Testis (tissue), 3 donors: ENCODE measurements around the gene AGK. TPM values are rescaled to one million over a fixed set of nuclear protein-coding genes. Genes with fewer than 3 reads are reported as not detected.

Experiments used
- DNase-seq: peaks from one replicate; pipeline ENCODE4 v3.0.0-alpha.2; 2019
- H3K27ac ChIP-seq, 2 donors: fragments of 200-600 bp; sonication (generic); one replicate each; pipeline ENCODE4 v1.5.1; 2019
- H3K27me3 ChIP-seq: fragments of 200-600 bp; sonication (generic); one replicate; pipeline ENCODE4 v1.5.1; 2019
- H3K36me3 ChIP-seq: fragments of 200-600 bp; sonication (generic); one replicate; pipeline ENCODE4 v1.5.1; 2017; ENCODE audit warnings: low read depth; ENCODE audit errors: missing control alignments
- H3K4me1 ChIP-seq: fragments of 200-600 bp; sonication (generic); one replicate; pipeline ENCODE4 v1.5.1; 2019
- H3K4me3 ChIP-seq, 2 donors: fragments of 200-600 bp; sonication (generic); one replicate each; pipeline ENCODE4 v1.5.1; 2017 to 2019
- H3K9me3 ChIP-seq: fragments of 200-600 bp; sonication (generic); one replicate; pipeline ENCODE4 v1.5.1; 2017
- CTCF ChIP-seq, 3 experiments: fragments of 450-650 bp in 2 of 3; fragments of 200-600 bp in 1 of 3; sonication (generic) in 1 of 3; IDR thresholded peaks; one replicate each; pipeline ENCODE4 v1.5.1; 2016 to 2019; ENCODE audit warnings: antibody characterized with exemption in 3 of 3, mild to moderate bottlenecking in 2 of 3, moderate library complexity in 1 of 3
- POLR2A ChIP-seq: fragments of 450-650 bp; IDR thresholded peaks from one replicate; pipeline ENCODE4 v1.6.1; 2017; ENCODE audit warnings: antibody characterized with exemption, mild to moderate bottlenecking, moderate library complexity
- WGBS, 2 donors: methylation state at CpG; one replicate each; pipeline ENCODE4 v1.1.5; 2018; 5-methylcytosine and 5-hydroxymethylcytosine counted together
- intact Hi-C: fragments of 100-400 bp; cut with DNase I; formaldehyde crosslinking; loops from one replicate; pipeline ENCODE4 v1.15.1; 2023; ENCODE audit warnings: low total_unique reads
- polyA plus RNA-seq: library from polyadenylated mRNA; stranded (reverse); fragments of 350-450 nt; fragmentation: Illumina TruSeq; extraction: RNeasy Lipid Tissue Mini Kit (QIAGEN cat#74804); gene quantifications from one replicate; pipeline ENCODE4 v1.2.3, GENCODE V29; 2014; ENCODE audit warnings: low read depth, low replicate concordance; ENCODE audit not compliant: insufficient read depth
- total RNA-seq, 2 donors: library from RNA; depleted of rRNA; stranded (reverse); fragments of >200 nt; gene quantifications; one replicate each; pipeline ENCODE4 v1.2.3, GENCODE V29; 2016

AGK gene
- total and polyA plus RNA-seq, 3 donors from 2014 or later = 14.9 to 32.4 (median 25.1) TPM

DNA sequence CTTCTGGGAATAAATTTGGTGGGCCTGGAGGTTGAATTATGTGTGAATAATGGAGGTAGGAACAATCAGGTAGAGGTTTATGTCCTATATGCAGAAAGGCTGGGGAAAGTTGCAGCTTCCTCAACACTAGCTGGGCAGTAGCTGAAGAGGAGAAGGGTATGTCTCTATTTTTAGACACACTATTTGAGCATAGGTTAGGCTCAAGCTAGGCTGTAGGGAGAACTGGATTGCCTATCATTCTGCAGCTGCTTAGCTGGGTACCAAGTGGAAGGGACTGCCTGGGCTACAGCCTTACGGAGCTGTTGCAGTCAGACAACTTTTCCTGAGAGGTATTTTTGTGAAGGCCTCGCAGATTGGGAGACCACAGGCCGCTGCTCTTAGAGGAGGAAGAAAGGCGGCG lies 82.9 kb downstream of the AGK start:
- Histone ChIP-seq H3K9me3 (no peaks in the 10 kb centered on the region), H3K27me3 (no peaks in the 10 kb centered on the region), H3K4me1 (no peaks in the 10 kb centered on the region), H3K27ac (no peak overlapping the region), H3K4me3 (no peak overlapping the region), H3K36me3 (no peaks in the 10 kb centered on the region)
- intact Hi-C loops = no loop called here
- 97 to 100% methylated on average over 5 of the region's 5 CpGs for WGBS, 2 donors
- no peak for TF ChIP-seq CTCF (IDR thresholded peaks at IDR 0.05)
- no peak for DNase-seq

- no peak for TF ChIP-seq CTCF (IDR thresholded peaks at IDR 0.05)
- no peak for TF ChIP-seq POLR2A
- Histone ChIP-seq H3K4me1 (no peaks in the 10 kb centered on the region), H3K27me3 (no peaks in the 10 kb centered on the region), H3K27ac (no peak overlapping the region), H3K4me3 (no peak overlapping the region), H3K9me3 (no peaks in the 10 kb centered on the region), H3K36me3 (no peaks in the 10 kb centered on the region)
- intact Hi-C loops = no loop called here
- no peak for DNase-seq
- WGBS, 2 donors = 90 to 93% methylated on average over 3 of the region's 3 CpGs
These were observed 84.8 kb downstream of the AGK start for GRCh38 chr7:141636053-141636452.

- intact Hi-C loops = no loop called here
- Histone ChIP-seq H3K27ac (no peak overlapping the region), H3K27me3 (no peaks in the 10 kb centered on the region), H3K9me3 (no peaks in the 10 kb centered on the region), H3K36me3 (no peaks in the 10 kb centered on the region), H3K4me3 (no peak overlapping the region), H3K4me1 (no peaks in the 10 kb centered on the region)
- no peak for TF ChIP-seq POLR2A
- no peak for TF ChIP-seq CTCF (IDR thresholded peaks at IDR 0.05)
- 80 to 85% methylated on average over 2 of the region's 2 CpGs for WGBS, 2 donors
- no peak for DNase-seq
These were observed 89.1 kb downstream of the AGK start for GRCh38 chr7:141640239-141640840.

- no peak overlapping the region for H3K27ac ChIP-seq
- H3K4me3 ChIP-seq = no peak overlapping the region
- 92 to 93% methylated on average over 3 of the region's 3 CpGs for WGBS, 2 donors
- H3K36me3 ChIP-seq = no peaks in the 10 kb centered on the region
- intact Hi-C loops = no loop called here
- no peaks in the 10 kb centered on the region for H3K4me1 ChIP-seq
- no peaks in the 10 kb centered on the region for H3K27me3 ChIP-seq
- no peaks in the 10 kb centered on the region for H3K9me3 ChIP-seq
- no peak for DNase-seq
- no peak for TF ChIP-seq CTCF (IDR thresholded peaks at IDR 0.05)
- TF ChIP-seq POLR2A = no peak
These were observed 90.7 kb downstream of the AGK start for GRCh38 chr7:141641876-141642275.

DNA sequence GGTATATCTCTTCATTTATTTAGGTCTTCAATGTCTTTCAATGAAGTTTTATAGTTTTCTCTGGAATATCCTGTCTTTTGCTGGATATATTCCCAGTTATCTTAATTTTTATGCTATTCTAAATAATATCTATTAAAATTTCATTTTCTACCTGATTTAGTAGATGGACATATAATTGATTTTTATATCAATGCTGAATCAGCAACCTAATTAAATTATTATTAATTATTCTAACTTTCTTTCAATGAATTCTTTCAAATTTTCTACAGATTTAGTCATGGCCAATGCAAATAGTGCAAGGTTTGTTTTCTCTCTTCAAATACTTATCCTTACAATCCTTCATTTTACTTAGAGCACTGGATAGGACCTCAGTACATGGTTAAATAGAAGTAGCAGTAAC lies 94.0 kb downstream of the AGK start:
- H3K27me3 ChIP-seq = no peaks in the 10 kb centered on the region
- intact Hi-C loops = no loop called here

More for the DNA sequence above, 94.0 kb downstream of the AGK start:
- Histone ChIP-seq H3K9me3 (no peaks in the 10 kb centered on the region), H3K4me1 (peaks cover 6% of the 10 kb centered on the region), H3K36me3 (no peaks in the 10 kb centered on the region), H3K4me3 (no peak overlapping the region), H3K27ac (no peak overlapping the region)
- no peak for TF ChIP-seq CTCF (IDR thresholded peaks at IDR 0.05)
- no peak for DNase-seq
